ENCODE results near the gene DNAJB6. TPM values are rescaled to one million over a fixed set of nuclear protein-coding genes. Genes with fewer than 3 reads are reported as not detected.

The DNAJB6 gene
- total RNA-seq, 1 donor from 2014 or later = 155 TPM

- Mint-ChIP-seq H3K4me1 (ENCODE audit: unreplicated experiment) (peaks cover 21% of the 10 kb centered on the region), H3K9me3 (ENCODE audit: unreplicated experiment) (no peaks in the 10 kb centered on the region), H3K4me3 (ENCODE audit: unreplicated experiment) (no peak overlapping the region), H3K36me3 (ENCODE audit: low read depth, unreplicated experiment) (peaks cover 59% of the 10 kb centered on the region), H3K27ac (ENCODE audit: unreplicated experiment) (no peak overlapping the region), H3K27me3 (ENCODE audit: unreplicated experiment) (peaks cover 17% of the 10 kb centered on the region)
- no peak for DNase-seq (ENCODE audit: low spot score)
- TF ChIP-seq CTCF (IDR thresholded peaks at IDR 0.05; ENCODE audit: unreplicated experiment) = no peak
These were observed 33.9 kb downstream of the DNAJB6 start for GRCh38 chr7:157370742-157371141.

DNA sequence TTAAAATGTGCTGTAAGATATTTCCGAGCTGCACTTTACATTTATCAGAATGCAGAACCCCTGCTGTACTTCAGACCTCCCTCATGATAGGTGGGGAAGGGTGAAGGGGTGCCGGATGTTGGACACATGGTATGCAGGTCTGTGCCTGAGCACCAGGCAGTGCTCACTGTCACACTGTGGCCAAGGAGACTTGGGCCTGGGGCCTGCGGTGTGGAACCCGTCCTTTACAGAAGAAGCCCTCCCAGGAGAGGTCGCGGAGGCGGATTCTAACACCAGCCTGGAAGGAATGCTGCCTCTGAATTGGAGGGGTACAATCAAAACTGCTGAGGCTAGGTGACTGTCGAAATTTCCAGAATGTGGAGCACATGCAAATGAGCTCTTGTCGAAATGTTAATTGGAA lies 34.5 kb downstream of the DNAJB6 start:
- DNase-seq (ENCODE audit: low spot score) = no peak
- peaks cover 17% of the 10 kb centered on the region for H3K27me3 Mint-ChIP-seq (ENCODE audit: unreplicated experiment)
- H3K4me3 Mint-ChIP-seq (ENCODE audit: unreplicated experiment) = no peak overlapping the region
- H3K4me1 Mint-ChIP-seq (ENCODE audit: unreplicated experiment) = peaks cover 24% of the 10 kb centered on the region
- no peak for TF ChIP-seq CTCF (IDR thresholded peaks at IDR 0.05; ENCODE audit: unreplicated experiment)
- H3K36me3 Mint-ChIP-seq (ENCODE audit: low read depth, unreplicated experiment) = peaks cover 60% of the 10 kb centered on the region
- H3K9me3 Mint-ChIP-seq (ENCODE audit: unreplicated experiment) = no peaks in the 10 kb centered on the region
- peak overlapping the region; percentile 36 for H3K27ac Mint-ChIP-seq (ENCODE audit: unreplicated experiment)

DNA sequence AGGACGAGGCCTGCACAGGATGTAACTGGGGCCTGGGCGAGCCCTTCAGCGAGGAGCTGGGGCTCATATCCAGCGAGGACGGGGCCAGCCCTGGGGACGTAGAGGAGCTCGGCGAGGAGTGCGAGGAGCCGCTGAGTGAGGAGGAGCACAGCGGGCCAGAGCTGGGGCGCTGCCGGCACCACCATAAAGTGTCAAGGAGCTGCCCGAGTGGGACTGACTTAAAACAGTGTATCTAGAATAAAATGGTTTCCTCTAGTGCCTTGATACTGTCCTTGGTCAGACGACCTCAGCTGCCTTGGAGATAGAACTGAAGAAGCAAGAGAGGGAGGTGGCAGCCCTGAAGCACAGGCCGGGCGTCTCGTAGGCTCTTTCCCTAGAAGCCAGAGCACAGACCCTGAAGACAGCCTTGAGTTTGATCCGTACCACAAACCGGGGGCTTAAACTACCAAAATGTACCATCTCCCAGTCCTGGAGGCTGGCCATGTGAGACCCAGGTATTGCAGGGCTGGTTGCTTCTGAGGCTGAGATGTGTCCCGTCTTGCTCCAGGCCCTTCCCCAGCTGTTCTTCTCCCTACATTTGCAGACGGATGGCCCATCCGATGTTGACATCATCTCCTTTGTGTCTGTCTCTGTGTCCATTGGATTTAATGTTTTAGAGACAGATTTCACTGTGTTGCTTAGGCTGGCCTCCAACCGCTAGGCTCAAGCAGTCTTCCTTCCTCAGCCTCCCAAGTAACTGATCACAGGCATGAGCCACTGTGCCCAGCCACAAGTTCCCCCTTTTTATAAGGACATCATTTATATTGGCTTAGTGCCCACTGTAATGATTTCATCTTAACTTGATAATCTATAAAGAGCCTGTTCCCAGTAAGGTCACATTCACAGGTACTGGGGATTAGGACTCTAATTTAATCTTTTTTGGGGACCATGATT lies 35.8 kb downstream of the DNAJB6 start:
- H3K27me3 Mint-ChIP-seq (ENCODE audit: unreplicated experiment) = peaks cover 17% of the 10 kb centered on the region
- H3K4me3 Mint-ChIP-seq (ENCODE audit: unreplicated experiment) = peak overlapping the region; percentile 85
- peak overlapping the region; percentile 86 for H3K27ac Mint-ChIP-seq (ENCODE audit: unreplicated experiment)
- H3K36me3 Mint-ChIP-seq (ENCODE audit: low read depth, unreplicated experiment) = peaks cover 53% of the 10 kb centered on the region
- no peaks in the 10 kb centered on the region for H3K9me3 Mint-ChIP-seq (ENCODE audit: unreplicated experiment)
- no peak for TF ChIP-seq CTCF (IDR thresholded peaks at IDR 0.05; ENCODE audit: unreplicated experiment)
- no peak for DNase-seq (ENCODE audit: low spot score)
- peaks cover 30% of the 10 kb centered on the region for H3K4me1 Mint-ChIP-seq (ENCODE audit: unreplicated experiment)

GRCh38 chr7:157373493-157373892 lies 36.7 kb downstream of the DNAJB6 start:
- TF ChIP-seq CTCF (IDR thresholded peaks at IDR 0.05; ENCODE audit: unreplicated experiment) = no peak
- Mint-ChIP-seq H3K27me3 (ENCODE audit: unreplicated experiment) (peaks cover 17% of the 10 kb centered on the region), H3K27ac (ENCODE audit: unreplicated experiment) (peak overlapping the region; percentile 49), H3K4me1 (ENCODE audit: unreplicated experiment) (peaks cover 30% of the 10 kb centered on the region), H3K36me3 (ENCODE audit: low read depth, unreplicated experiment) (peaks cover 59% of the 10 kb centered on the region), H3K9me3 (ENCODE audit: unreplicated experiment) (no peaks in the 10 kb centered on the region), H3K4me3 (ENCODE audit: unreplicated experiment) (peak overlapping the region; percentile 60)
- no peak for DNase-seq (ENCODE audit: low spot score)

DNA sequence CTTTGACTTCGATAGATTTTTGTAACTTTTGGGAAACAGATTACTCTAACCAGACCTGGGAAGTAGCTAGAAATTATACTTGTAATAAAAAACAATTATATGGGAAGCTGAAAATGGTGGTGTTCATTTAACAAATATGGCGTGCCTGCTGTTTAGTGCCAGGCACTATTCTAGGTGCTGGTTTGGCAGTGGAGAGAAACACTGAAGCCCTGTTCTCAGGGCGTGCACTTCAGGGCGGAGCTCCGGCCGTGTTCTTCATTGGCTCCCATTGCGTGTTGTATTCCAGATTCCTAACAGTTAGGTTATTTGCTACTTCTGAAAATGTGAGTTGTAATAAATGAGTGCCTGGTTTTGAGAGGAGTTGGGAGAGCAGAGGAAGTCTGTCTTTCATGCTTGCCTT lies 38.6 kb downstream of the DNAJB6 start:
- peaks cover 59% of the 10 kb centered on the region for H3K36me3 Mint-ChIP-seq (ENCODE audit: low read depth, unreplicated experiment)
- peaks cover 17% of the 10 kb centered on the region for H3K27me3 Mint-ChIP-seq (ENCODE audit: unreplicated experiment)
- no peak for DNase-seq (ENCODE audit: low spot score)
- H3K27ac Mint-ChIP-seq (ENCODE audit: unreplicated experiment) = peak overlapping the region; percentile 92
- no peak overlapping the region for H3K4me3 Mint-ChIP-seq (ENCODE audit: unreplicated experiment)
- peaks cover 30% of the 10 kb centered on the region for H3K4me1 Mint-ChIP-seq (ENCODE audit: unreplicated experiment)
- no peak for TF ChIP-seq CTCF (IDR thresholded peaks at IDR 0.05; ENCODE audit: unreplicated experiment)
- no peaks in the 10 kb centered on the region for H3K9me3 Mint-ChIP-seq (ENCODE audit: unreplicated experiment)

All from endothelial cell (in vitro differentiated cells).